ENCODE data around the gene SRRM5. TPM values are rescaled to one million over a fixed set of nuclear protein-coding genes. Genes with fewer than 3 reads are reported as not detected.

SRRM5 gene
- total RNA-seq, 1 experiment from 2014 or later, result 0.70 TPM

DNA sequence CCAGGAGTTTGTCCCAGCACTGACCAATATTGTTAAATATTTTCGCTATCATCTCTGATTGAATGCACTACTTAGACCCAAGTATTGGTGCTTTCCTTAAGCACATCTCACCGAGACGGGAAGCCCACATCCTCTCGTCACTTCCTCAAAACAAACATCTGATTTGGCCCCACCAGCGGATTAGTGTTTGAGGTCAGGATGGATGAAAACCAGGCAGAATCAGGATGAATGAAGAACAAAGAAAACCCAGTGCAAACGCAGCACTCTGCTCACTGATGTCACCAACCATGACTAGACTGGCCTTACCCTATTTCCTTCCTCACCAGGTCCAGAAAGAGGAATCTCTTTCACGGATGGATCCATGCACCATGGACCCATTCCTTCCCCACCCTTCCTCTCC lies 52.1 kb downstream of the SRRM5 start:
- no peak overlapping the region for H3K14ac ChIP-seq (ENCODE audit: insufficient read depth, low read length)
- H2BK20ac ChIP-seq (ENCODE audit: low read depth, low read length, poor library complexity, severe bottlenecking), result no peak overlapping the region
- no peak overlapping the region for H3K18ac ChIP-seq (ENCODE audit: insufficient read length, low read depth, low read length)
- H4K8ac ChIP-seq (replicated peaks; ENCODE audit: insufficient read length, low read depth, low read length), result no peak overlapping the region
- no peak overlapping the region for H2BK120ac ChIP-seq (ENCODE audit: low read depth, low read length, poor library complexity, severe bottlenecking)
- no peak overlapping the region for H3K4me2 ChIP-seq (ENCODE audit: insufficient read depth, insufficient read length, low read length)
- Mint-ChIP-seq H3K4me3 (no peak overlapping the region), H3K27me3 (ENCODE audit: low read depth) (peaks cover 7% of the 10 kb centered on the region), H3K4me1 (peaks cover 11 to 12% of the 10 kb centered on the region in 2 experiments), H3K36me3 (ENCODE audit: insufficient read depth in 1 of 3, low read depth in 3 of 3) (peaks cover 34 to 54% (median 36%) of the 10 kb centered on the region in 3 experiments), H3K9me3 (no peaks in the 10 kb centered on the region), H3K27ac (no peak overlapping the region)
- H3K27me3 ChIP-seq (ENCODE audit: insufficient read depth, low read length), result no peaks in the 10 kb centered on the region
- no peak overlapping the region for H2BK5ac ChIP-seq (ENCODE audit: insufficient read length, low read length)
- TF ChIP-seq, protein P1, sequence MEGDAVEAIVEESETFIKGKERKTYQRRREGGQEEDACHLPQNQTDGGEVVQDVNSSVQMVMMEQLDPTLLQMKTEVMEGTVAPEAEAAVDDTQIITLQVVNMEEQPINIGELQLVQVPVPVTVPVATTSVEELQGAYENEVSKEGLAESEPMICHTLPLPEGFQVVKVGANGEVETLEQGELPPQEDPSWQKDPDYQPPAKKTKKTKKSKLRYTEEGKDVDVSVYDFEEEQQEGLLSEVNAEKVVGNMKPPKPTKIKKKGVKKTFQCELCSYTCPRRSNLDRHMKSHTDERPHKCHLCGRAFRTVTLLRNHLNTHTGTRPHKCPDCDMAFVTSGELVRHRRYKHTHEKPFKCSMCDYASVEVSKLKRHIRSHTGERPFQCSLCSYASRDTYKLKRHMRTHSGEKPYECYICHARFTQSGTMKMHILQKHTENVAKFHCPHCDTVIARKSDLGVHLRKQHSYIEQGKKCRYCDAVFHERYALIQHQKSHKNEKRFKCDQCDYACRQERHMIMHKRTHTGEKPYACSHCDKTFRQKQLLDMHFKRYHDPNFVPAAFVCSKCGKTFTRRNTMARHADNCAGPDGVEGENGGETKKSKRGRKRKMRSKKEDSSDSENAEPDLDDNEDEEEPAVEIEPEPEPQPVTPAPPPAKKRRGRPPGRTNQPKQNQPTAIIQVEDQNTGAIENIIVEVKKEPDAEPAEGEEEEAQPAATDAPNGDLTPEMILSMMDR (conservative IDR thresholded peaks at IDR 0.05), result no peak
- H4K91ac ChIP-seq (ENCODE audit: insufficient read length, low read depth, low read length), result no peak overlapping the region
- no peaks in the 10 kb centered on the region for H3K9me3 ChIP-seq (ENCODE audit: control insufficient read depth, low read depth, low read length)
- H3K79me1 ChIP-seq (ENCODE audit: insufficient read depth, low read depth, low read length, poor library complexity, severe bottlenecking), result no peaks in the 10 kb centered on the region
- no peak overlapping the region for H3K27ac ChIP-seq (ENCODE audit: insufficient read length, low read depth, low read length)
- no peak overlapping the region for H3K56ac ChIP-seq (ENCODE audit: insufficient read length, low read depth, low read length)
- H4K5ac ChIP-seq (ENCODE audit: insufficient read length, low read depth, low read length), result no peak overlapping the region
- H3K23ac ChIP-seq (ENCODE audit: insufficient read length, low read depth, low read length), result no peak overlapping the region
- H4K20me1 ChIP-seq (ENCODE audit: control insufficient read depth, insufficient read depth, insufficient read length), result no peaks in the 10 kb centered on the region
- H3T11ph ChIP-seq (ENCODE audit: low read length), result no peak overlapping the region
- no peaks in the 10 kb centered on the region for H3K79me2 ChIP-seq (ENCODE audit: insufficient read depth, low read length)
- no peak for DNase-seq
- no peak overlapping the region for H3K9ac ChIP-seq (ENCODE audit: extremely low read depth, insufficient read length, low read length)
- H2AFZ ChIP-seq (ENCODE audit: low read length), result no peak overlapping the region
- peaks cover 8% of the 10 kb centered on the region for H3K23me2 ChIP-seq (ENCODE audit: insufficient read length, low read depth, low read length, poor library complexity, severe bottlenecking)
- no peaks in the 10 kb centered on the region for H3K4me1 ChIP-seq (ENCODE audit: insufficient read depth, low read length)
- no peak overlapping the region for H3K4ac ChIP-seq (ENCODE audit: low read depth, low read length)
- H2BK12ac ChIP-seq (ENCODE audit: insufficient read length, low read depth, low read length), result no peak overlapping the region
- no peak overlapping the region for H2AK5ac ChIP-seq (ENCODE audit: insufficient read length, low read length)
- no CpG with 5 or more reads among the region's 7 CpGs for WGBS (ENCODE audit: extremely low coverage, insufficient read length, low lambda C conversion rate)
- H2BK15ac ChIP-seq (ENCODE audit: low read depth, low read length), result no peak overlapping the region

Other genes starting within 250 kb of the SRRM5 start
- gene TEX101, start 197.2 kb upstream of the SRRM5 start, total RNA-seq (2021), result not detected in 2 replicates
- 1.8 TPM in 2 replicates for gene LYPD3, start 146.5 kb upstream of the SRRM5 start, total RNA-seq (2021)
- 6.7 and 8.5 TPM in 2 replicates for gene PHLDB3, start 107.3 kb upstream of the SRRM5 start, total RNA-seq (2021)
- gene ETHE1, start 84.9 kb upstream of the SRRM5 start, total RNA-seq (2021), result 18.8 and 20.4 TPM in 2 replicates
- not detected in 2 replicates for gene ZNF575, start 78.9 kb upstream of the SRRM5 start, total RNA-seq (2021)
- gene XRCC1, start 36.6 kb upstream of the SRRM5 start, total RNA-seq (2021), result 38.0 and 42.8 TPM in 2 replicates
- gene PINLYP, start 36.3 kb upstream of the SRRM5 start, total RNA-seq (2021), result 11.4 and 11.9 TPM in 2 replicates
- 24.1 and 25.4 TPM in 2 replicates for gene IRGQ, start 16.0 kb upstream of the SRRM5 start, total RNA-seq (2021)
- 16.3 and 19.7 TPM in 2 replicates for gene ZNF576, start 15.5 kb upstream of the SRRM5 start, total RNA-seq (2021)
- gene ZNF428, start 7.5 kb downstream of the SRRM5 start, total RNA-seq (2021), result 30.3 and 31.3 TPM in 2 replicates
- gene CADM4, start 27.8 kb downstream of the SRRM5 start, total RNA-seq (2021), result 10.2 and 12.5 TPM in 2 replicates
- 13.7 and 15.7 TPM in 2 replicates for gene PLAUR, start 58.1 kb downstream of the SRRM5 start, total RNA-seq (2021)
- gene IRGC, start 104.0 kb downstream of the SRRM5 start, total RNA-seq (2021), result not detected in 2 replicates
- 47.9 and 52.2 TPM in 2 replicates for gene SMG9, start 142.9 kb downstream of the SRRM5 start, total RNA-seq (2021)
- gene KCNN4, start 168.9 kb downstream of the SRRM5 start, total RNA-seq (2021), result 0.26 TPM in 1 of 2 replicates, not detected in the other
- gene LYPD5, start 190.4 kb downstream of the SRRM5 start, total RNA-seq (2021), result 0.50 TPM in 2 replicates
- gene ZNF283, start 215.2 kb downstream of the SRRM5 start, total RNA-seq (2021), result 10.4 and 11.6 TPM in 2 replicates